ENCODE results near the gene LCN10. TPM values are rescaled to one million over a fixed set of nuclear protein-coding genes. Genes with fewer than 3 reads are reported as not detected.
"Not testable (repeated sequence)": the region's sequence is repeated elsewhere in the genome, so short reads cannot be mapped to it uniquely, and the experiment has no call there.

LCN10 gene
- total and polyA plus RNA-seq, 2 donors (not counting 3 experiments of a cell fraction or from before 2014, with no cell fraction given), result not detected

DNA sequence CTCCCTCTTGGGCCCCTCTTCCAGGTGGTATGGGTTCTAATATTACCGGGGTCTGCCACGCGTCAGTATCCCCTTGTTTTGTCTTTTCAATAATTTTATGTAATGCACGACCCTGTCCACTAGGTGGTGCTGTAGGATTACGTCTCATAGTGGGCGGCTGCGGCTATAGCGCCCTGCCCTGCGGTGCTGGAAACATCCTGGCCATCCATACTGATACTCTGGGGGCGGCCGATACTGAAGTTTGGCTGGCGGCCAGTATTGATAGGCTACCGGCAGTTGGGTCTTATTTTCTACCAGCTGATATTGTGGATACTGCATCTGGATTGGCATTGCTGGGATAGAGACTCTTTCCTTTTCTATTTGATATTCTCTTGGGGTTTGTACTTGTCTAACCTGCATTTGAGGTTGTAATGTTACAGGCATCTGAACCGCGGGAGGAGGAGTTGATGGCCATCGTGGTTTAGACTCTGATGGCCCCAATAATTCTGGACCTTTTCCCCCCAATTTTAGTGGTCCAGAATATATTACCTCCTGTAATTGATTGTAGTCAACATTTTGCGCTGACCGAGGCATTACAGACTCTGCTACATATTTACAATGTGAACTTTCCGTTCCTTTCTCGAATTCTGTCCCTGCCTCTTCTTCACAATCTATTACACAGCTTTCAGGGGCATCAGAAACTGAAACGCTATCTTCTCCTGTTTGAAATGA lies 45.1 kb upstream of the LCN10 start:
- H3K4me3 ChIP-seq (replicated peaks in 1 of 3; ENCODE audit: insufficient read depth in 1 of 3, low read depth in 1 of 3, low read length in 3 of 3), result no peak overlapping the region
- no TSS peak for BruUV-seq (replicated peaks)
- H3K36me3 ChIP-seq (ENCODE audit: control insufficient read depth in 2 of 2, extremely low read depth in 1 of 2, insufficient read depth in 2 of 2, low read length in 2 of 2), result no peaks in the 10 kb centered on the region
- ChIA-PET POLR2A (no interaction called here), CTCF (interaction anchor here (0.9 to 2.2 kb wide), 7 partner anchors 10 to 276 kb away, joined by 3 to 19 read pairs (median 4); no protein-coding TSS in a partner anchor)
- DNase-seq (ENCODE audit: low read depth, low spot score) (peak; percentile 69), FAIRE-seq (peak; percentile 76)
- no peak overlapping the region for H3K4me2 ChIP-seq (ENCODE audit: insufficient read depth, low read length)
- no peak overlapping the region for H3K27ac ChIP-seq (ENCODE audit: insufficient read depth, low read depth, low read length)
- H3K9me1 ChIP-seq (replicated peaks; ENCODE audit: control insufficient read depth, extremely low read depth, insufficient read depth, low read length), result no peaks in the 10 kb centered on the region
- peaks cover 0 to 5% of the 10 kb centered on the region in 2 experiments for H3K27me3 ChIP-seq (ENCODE audit: control insufficient read depth in 2 of 2, insufficient read depth in 2 of 2, low read length in 2 of 2)
- H3K79me2 ChIP-seq (ENCODE audit: control insufficient read depth, insufficient read depth, low read length), result peaks cover 1% of the 10 kb centered on the region
- no peak overlapping the region for H2AFZ ChIP-seq (ENCODE audit: low read depth, low read length)
- H3K9ac ChIP-seq (replicated peaks; ENCODE audit: extremely low read depth, insufficient read depth, low read length), result no peak overlapping the region
- H3K9me3 ChIP-seq (replicated peaks; ENCODE audit: control insufficient read depth, insufficient read depth, low read length), result no peaks in the 10 kb centered on the region
- H4K20me1 ChIP-seq (replicated peaks; ENCODE audit: control insufficient read depth, extremely low read depth, insufficient read depth, low read length), result no peaks in the 10 kb centered on the region
- TF ChIP-seq CTCF (IDR thresholded peaks at IDR 0.05; ENCODE audit: extremely low read depth in 1 of 2, insufficient read depth in 1 of 2, low read depth in 1 of 2, low read length in 2 of 2) (peak; percentile 66 to 75), FOS (IDR thresholded peaks at IDR 0.05; ENCODE audit: borderline replicate concordance, insufficient read depth, low read length) (no peak)
- intact Hi-C loops (cut with micrococcal nuclease), result loop anchor here (1.0 to 5.0 kb wide), 4 partner anchors 156 to 449 kb away; partner anchors contain the start of gene FBXW5
- dilution Hi-C loops (cut with MboI; ENCODE audit: extremely low pct_ligation_motif_present, low sequenced_read_pairs), result no loop called here
- H3K4me1 ChIP-seq (ENCODE audit: control insufficient read depth, extremely low read depth, insufficient read depth, low read length), result peaks cover 7% of the 10 kb centered on the region

- H3K4me3 ChIP-seq (replicated peaks in 1 of 3; ENCODE audit: insufficient read depth in 1 of 3, low read depth in 1 of 3, low read length in 3 of 3); H3K27ac ChIP-seq (ENCODE audit: insufficient read depth, low read depth, low read length); BruUV-seq (replicated peaks); dilution Hi-C loops (cut with MboI; ENCODE audit: extremely low pct_ligation_motif_present, low sequenced_read_pairs); H3K4me2 ChIP-seq (ENCODE audit: insufficient read depth, low read length); H3K4me1 ChIP-seq (ENCODE audit: control insufficient read depth, extremely low read depth, insufficient read depth, low read length); H3K79me2 ChIP-seq (ENCODE audit: control insufficient read depth, insufficient read depth, low read length); H4K20me1 ChIP-seq (replicated peaks; ENCODE audit: control insufficient read depth, extremely low read depth, insufficient read depth, low read length); POLR2A ChIA-PET; H3K9ac ChIP-seq (replicated peaks; ENCODE audit: extremely low read depth, insufficient read depth, low read length); H3K36me3 ChIP-seq (ENCODE audit: control insufficient read depth in 2 of 2, extremely low read depth in 1 of 2, insufficient read depth in 2 of 2, low read length in 2 of 2); H2AFZ ChIP-seq (ENCODE audit: low read depth, low read length); H3K9me3 ChIP-seq (replicated peaks; ENCODE audit: control insufficient read depth, insufficient read depth, low read length); FAIRE-seq; DNase-seq (ENCODE audit: low read depth, low spot score); H3K9me1 ChIP-seq (replicated peaks; ENCODE audit: control insufficient read depth, extremely low read depth, insufficient read depth, low read length); H3K27me3 ChIP-seq (ENCODE audit: control insufficient read depth in 2 of 2, insufficient read depth in 2 of 2, low read length in 2 of 2): not testable (repeated sequence)
- CTCF ChIA-PET, result interaction anchor here (1.2 kb wide), 2 partner anchors 248 to 258 kb away, joined by 4 read pairs; no protein-coding TSS in a partner anchor
- intact Hi-C loops (cut with micrococcal nuclease), result loop anchor here (1.0 to 5.0 kb wide), 4 partner anchors 157 to 450 kb away; partner anchors contain the start of gene FBXW5
Measured at GRCh38 chr9:136786983-136787382, 44.2 kb upstream of the LCN10 start.
